A549 (cell line): ENCODE measurements around the gene FGR.

Experiments
- HOXA7 ChIP-seq: fragments of 250-450 bp; sonication (Bioruptor Pico); IDR thresholded peaks from 2 replicates; pipeline ENCODE4 v1.5.0; 2020; ENCODE audit warnings: mild to moderate bottlenecking, moderate library complexity
- RARB ChIP-seq: fragments of 250-450 bp; sonication (Bioruptor Pico); IDR thresholded peaks from 2 replicates; pipeline ENCODE4 v1.8.0; 2021; ENCODE audit warnings: mild to moderate bottlenecking, moderate library complexity
- RFX5 ChIP-seq: fragments of 450-650 bp; IDR thresholded peaks from 2 replicates; pipeline ENCODE4 v1.7.1; 2014; ENCODE audit warnings: antibody characterized with exemption, mild to moderate bottlenecking, moderate library complexity
- TF ChIP-seq, protein P1 (sequence below): fragments of >200 bp; sonication (Bioruptor Twin); formaldehyde crosslinking; IDR thresholded peaks from 3 replicates; pipeline ENCODE4 v1.5.1; 2016

DNA sequence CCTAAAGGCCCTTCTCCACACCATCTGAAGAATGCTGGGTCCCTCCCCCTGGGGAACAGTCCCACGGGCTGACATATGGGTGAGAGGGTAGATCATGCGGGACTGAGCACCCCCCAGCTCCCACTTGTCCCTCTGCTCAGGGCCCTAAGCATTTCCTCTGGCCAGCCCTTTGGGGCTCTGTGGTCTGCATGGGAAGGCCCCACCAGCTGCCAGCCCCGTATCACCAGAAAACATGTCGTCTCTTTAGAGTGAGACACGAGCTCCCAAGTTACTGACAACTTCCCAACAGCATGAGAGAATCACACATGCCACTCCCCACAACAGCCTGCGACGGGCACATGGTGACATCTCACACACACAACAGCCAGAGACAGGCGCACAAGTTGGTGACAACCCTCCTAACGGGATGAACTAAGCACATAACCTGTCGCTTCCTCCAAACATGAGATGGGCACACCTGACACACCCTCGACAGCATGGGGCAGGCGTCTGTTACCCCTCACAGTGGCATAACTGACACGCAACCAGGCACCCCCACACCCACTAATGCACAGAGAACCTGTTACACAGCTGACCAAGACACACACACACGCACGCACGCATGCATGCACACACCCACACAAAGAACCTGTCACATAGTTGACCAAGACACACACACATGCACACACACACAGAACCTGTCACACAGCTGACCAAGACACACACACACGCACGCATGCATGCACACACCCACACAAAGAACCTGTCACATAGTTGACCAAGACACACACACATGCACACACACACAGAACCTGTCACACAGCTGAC is 72.2 kb downstream of the FGR start:
- no peak for TF ChIP-seq RFX5
- TF ChIP-seq, protein P1, sequence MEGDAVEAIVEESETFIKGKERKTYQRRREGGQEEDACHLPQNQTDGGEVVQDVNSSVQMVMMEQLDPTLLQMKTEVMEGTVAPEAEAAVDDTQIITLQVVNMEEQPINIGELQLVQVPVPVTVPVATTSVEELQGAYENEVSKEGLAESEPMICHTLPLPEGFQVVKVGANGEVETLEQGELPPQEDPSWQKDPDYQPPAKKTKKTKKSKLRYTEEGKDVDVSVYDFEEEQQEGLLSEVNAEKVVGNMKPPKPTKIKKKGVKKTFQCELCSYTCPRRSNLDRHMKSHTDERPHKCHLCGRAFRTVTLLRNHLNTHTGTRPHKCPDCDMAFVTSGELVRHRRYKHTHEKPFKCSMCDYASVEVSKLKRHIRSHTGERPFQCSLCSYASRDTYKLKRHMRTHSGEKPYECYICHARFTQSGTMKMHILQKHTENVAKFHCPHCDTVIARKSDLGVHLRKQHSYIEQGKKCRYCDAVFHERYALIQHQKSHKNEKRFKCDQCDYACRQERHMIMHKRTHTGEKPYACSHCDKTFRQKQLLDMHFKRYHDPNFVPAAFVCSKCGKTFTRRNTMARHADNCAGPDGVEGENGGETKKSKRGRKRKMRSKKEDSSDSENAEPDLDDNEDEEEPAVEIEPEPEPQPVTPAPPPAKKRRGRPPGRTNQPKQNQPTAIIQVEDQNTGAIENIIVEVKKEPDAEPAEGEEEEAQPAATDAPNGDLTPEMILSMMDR, result no peak
- TF ChIP-seq RARB (CRISPR knock-in tag), result no peak
- no peak for TF ChIP-seq HOXA7
